ENCODE measurements around the gene PHACTR1.

Gene PHACTR1

GRCh38 chr6:13146442-13146841 lies 429.9 kb downstream of the PHACTR1 start:
- Histone ChIP-seq H2AK5ac (ENCODE audit: low read length, severe bottlenecking) (no peak overlapping the region), H2BK12ac (ENCODE audit: low read length in 2 of 2) (no peak overlapping the region), H3K23ac (ENCODE audit: low read length in 2 of 2) (no peak overlapping the region), H3K27ac (ENCODE audit: low read length, poor library complexity, severe bottlenecking) (no peak overlapping the region), H3K18ac (ENCODE audit: low read depth in 1 of 2, low read length in 2 of 2) (no peak overlapping the region), H2BK5ac (ENCODE audit: low read depth, low read length, poor library complexity, severe bottlenecking) (no peak overlapping the region), H4K8ac (ENCODE audit: low read length) (no peak overlapping the region), H3K9ac (ENCODE audit: low read length) (no peak overlapping the region), H3K36me3 (ENCODE audit: control insufficient read depth in 1 of 2, insufficient read depth in 2 of 2, low read depth in 1 of 2, low read length in 2 of 2) (no peaks in the 10 kb centered on the region), H3K79me1 (replicated peaks; ENCODE audit: low read length, poor library complexity, severe bottlenecking) (no peaks in the 10 kb centered on the region), H3K4me1 (ENCODE audit: control insufficient read depth, insufficient read depth, low read depth, low read length) (no peaks in the 10 kb centered on the region), H2BK15ac (ENCODE audit: low read depth, poor library complexity, severe bottlenecking) (no peak overlapping the region), H2BK120ac (ENCODE audit: low read depth, low read length) (no peak overlapping the region), H4K91ac (ENCODE audit: low read length) (no peak overlapping the region), H3K4me3 (ENCODE audit: insufficient read depth in 1 of 2, low read depth in 1 of 2, low read length in 2 of 2) (no peak overlapping the region), H3K27me3 (ENCODE audit: control insufficient read depth in 1 of 2, insufficient read depth in 1 of 2, low read length in 2 of 2) (no peaks in the 10 kb centered on the region), H3K14ac (ENCODE audit: low read length in 2 of 2) (no peak overlapping the region), H3K4ac (ENCODE audit: low read depth in 1 of 2, low read length in 2 of 2) (no peak overlapping the region), H3K4me2 (ENCODE audit: low read length, poor library complexity, severe bottlenecking) (no peak overlapping the region), H2AFZ (ENCODE audit: low read depth, low read length) (no peak overlapping the region), H3K9me3 (ENCODE audit: control insufficient read depth, low read length) (no peaks in the 10 kb centered on the region)
- DNase-seq: no peak
- no CpG with 5 or more reads among the region's 3 CpGs for WGBS

- Histone ChIP-seq H3K9ac (ENCODE audit: low read length) (no peak overlapping the region), H2BK12ac (ENCODE audit: low read length in 2 of 2) (no peak overlapping the region), H3K27me3 (ENCODE audit: control insufficient read depth in 1 of 2, insufficient read depth in 1 of 2, low read length in 2 of 2) (no peaks in the 10 kb centered on the region), H3K23ac (ENCODE audit: low read length in 2 of 2) (no peak overlapping the region), H3K4ac (ENCODE audit: low read depth in 1 of 2, low read length in 2 of 2) (no peak overlapping the region), H2BK15ac (ENCODE audit: low read depth, poor library complexity, severe bottlenecking) (no peak overlapping the region), H3K27ac (ENCODE audit: low read length, poor library complexity, severe bottlenecking) (no peak overlapping the region), H3K79me1 (replicated peaks; ENCODE audit: low read length, poor library complexity, severe bottlenecking) (no peaks in the 10 kb centered on the region), H3K14ac (ENCODE audit: low read length in 2 of 2) (no peak overlapping the region), H2AFZ (ENCODE audit: low read depth, low read length) (no peak overlapping the region), H4K8ac (ENCODE audit: low read length) (no peak overlapping the region), H2AK5ac (ENCODE audit: low read length, severe bottlenecking) (no peak overlapping the region), H3K4me1 (ENCODE audit: control insufficient read depth, insufficient read depth, low read depth, low read length) (no peaks in the 10 kb centered on the region), H3K4me3 (ENCODE audit: insufficient read depth in 1 of 2, low read depth in 1 of 2, low read length in 2 of 2) (no peak overlapping the region), H3K9me3 (ENCODE audit: control insufficient read depth, low read length) (no peaks in the 10 kb centered on the region), H3K36me3 (ENCODE audit: control insufficient read depth in 1 of 2, insufficient read depth in 2 of 2, low read depth in 1 of 2, low read length in 2 of 2) (no peaks in the 10 kb centered on the region), H2BK5ac (ENCODE audit: low read depth, low read length, poor library complexity, severe bottlenecking) (no peak overlapping the region), H4K91ac (ENCODE audit: low read length) (no peak overlapping the region), H3K18ac (ENCODE audit: low read depth in 1 of 2, low read length in 2 of 2) (no peak overlapping the region), H2BK120ac (ENCODE audit: low read depth, low read length) (no peak overlapping the region), H3K4me2 (ENCODE audit: low read length, poor library complexity, severe bottlenecking) (no peak overlapping the region)
- WGBS: no CpG with 5 or more reads among the region's 1 CpG
- no peak for DNase-seq
Observed at GRCh38 chr6:13147376-13147775, 430.8 kb downstream of the PHACTR1 start.

DNA sequence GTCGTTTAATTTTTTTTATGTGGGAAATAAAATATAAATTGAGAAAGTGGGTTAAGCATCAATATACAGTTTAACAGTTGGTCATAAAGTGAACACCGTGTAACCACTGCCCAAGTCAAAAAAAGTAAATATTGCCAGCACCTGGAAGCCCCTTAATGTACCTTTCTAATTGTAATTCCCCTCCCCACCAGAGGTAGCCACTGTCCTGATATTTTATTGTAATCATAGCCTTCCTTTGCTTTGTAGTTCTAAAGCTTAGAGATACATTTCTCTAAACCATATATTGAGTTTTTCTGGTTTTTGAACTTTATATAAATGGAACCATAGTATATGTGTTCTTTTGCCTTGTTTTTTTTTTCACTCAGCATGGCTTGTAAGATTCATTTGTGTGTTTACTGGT lies 431.2 kb downstream of the PHACTR1 start:
- Histone ChIP-seq H4K91ac (ENCODE audit: low read length) (no peak overlapping the region), H2AK5ac (ENCODE audit: low read length, severe bottlenecking) (no peak overlapping the region), H3K23ac (ENCODE audit: low read length in 2 of 2) (no peak overlapping the region), H3K79me1 (replicated peaks; ENCODE audit: low read length, poor library complexity, severe bottlenecking) (no peaks in the 10 kb centered on the region), H2BK12ac (ENCODE audit: low read length in 2 of 2) (no peak overlapping the region), H3K9me3 (ENCODE audit: control insufficient read depth, low read length) (no peaks in the 10 kb centered on the region), H3K4ac (ENCODE audit: low read depth in 1 of 2, low read length in 2 of 2) (no peak overlapping the region), H2BK5ac (ENCODE audit: low read depth, low read length, poor library complexity, severe bottlenecking) (no peak overlapping the region), H3K9ac (ENCODE audit: low read length) (no peak overlapping the region), H3K18ac (ENCODE audit: low read depth in 1 of 2, low read length in 2 of 2) (no peak overlapping the region), H2AFZ (ENCODE audit: low read depth, low read length) (no peak overlapping the region), H3K14ac (ENCODE audit: low read length in 2 of 2) (no peak overlapping the region), H2BK120ac (ENCODE audit: low read depth, low read length) (no peak overlapping the region), H3K4me1 (ENCODE audit: control insufficient read depth, insufficient read depth, low read depth, low read length) (no peaks in the 10 kb centered on the region), H3K4me3 (ENCODE audit: insufficient read depth in 1 of 2, low read depth in 1 of 2, low read length in 2 of 2) (no peak overlapping the region), H3K27ac (ENCODE audit: low read length, poor library complexity, severe bottlenecking) (no peak overlapping the region), H4K8ac (ENCODE audit: low read length) (no peak overlapping the region), H3K4me2 (ENCODE audit: low read length, poor library complexity, severe bottlenecking) (no peak overlapping the region), H3K36me3 (ENCODE audit: control insufficient read depth in 1 of 2, insufficient read depth in 2 of 2, low read depth in 1 of 2, low read length in 2 of 2) (no peaks in the 10 kb centered on the region), H2BK15ac (ENCODE audit: low read depth, poor library complexity, severe bottlenecking) (no peak overlapping the region), H3K27me3 (ENCODE audit: control insufficient read depth in 1 of 2, insufficient read depth in 1 of 2, low read length in 2 of 2) (no peaks in the 10 kb centered on the region)
- DNase-seq: no peak
- 83% methylated on average over 1 of the region's 2 CpGs for WGBS

DNA sequence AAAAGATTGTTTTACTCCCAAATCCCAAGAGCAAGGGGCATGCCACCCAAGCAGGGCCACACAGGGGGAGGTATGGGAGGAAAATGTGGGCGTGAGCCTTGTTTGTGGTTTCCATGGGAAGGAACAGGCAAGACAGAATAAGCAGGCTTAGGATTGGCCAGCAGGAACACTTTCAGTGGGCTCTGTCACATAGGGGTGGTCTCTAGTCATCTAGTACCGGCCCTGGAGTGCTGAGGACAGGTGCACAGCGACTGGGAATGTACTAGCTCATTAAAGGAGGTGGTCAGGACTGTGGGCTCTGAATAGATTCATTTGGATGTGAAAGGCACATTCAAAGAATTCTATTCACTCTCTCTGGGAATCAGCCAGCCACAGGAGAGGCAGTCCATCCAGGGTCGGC lies 436.2 kb downstream of the PHACTR1 start:
- no peak overlapping the region for H2AFZ ChIP-seq (ENCODE audit: low read depth, low read length)
- H4K91ac ChIP-seq (ENCODE audit: low read length): no peak overlapping the region
- no peaks in the 10 kb centered on the region for H3K36me3 ChIP-seq (ENCODE audit: control insufficient read depth in 1 of 2, insufficient read depth in 2 of 2, low read depth in 1 of 2, low read length in 2 of 2)
- no peak overlapping the region for H3K9ac ChIP-seq (ENCODE audit: low read length)
- no peak overlapping the region for H3K27ac ChIP-seq (ENCODE audit: low read length, poor library complexity, severe bottlenecking)
- H2BK15ac ChIP-seq (ENCODE audit: low read depth, poor library complexity, severe bottlenecking): no peak overlapping the region
- H2BK120ac ChIP-seq (ENCODE audit: low read depth, low read length): no peak overlapping the region
- H3K14ac ChIP-seq (ENCODE audit: low read length in 2 of 2): no peak overlapping the region
- H3K23ac ChIP-seq (ENCODE audit: low read length in 2 of 2): no peak overlapping the region
- H3K4me3 ChIP-seq (ENCODE audit: insufficient read depth in 1 of 2, low read depth in 1 of 2, low read length in 2 of 2): no peak overlapping the region
- no peak overlapping the region for H3K4ac ChIP-seq (ENCODE audit: low read depth in 1 of 2, low read length in 2 of 2)
- H3K27me3 ChIP-seq (ENCODE audit: control insufficient read depth in 1 of 2, insufficient read depth in 1 of 2, low read length in 2 of 2): no peaks in the 10 kb centered on the region
- H3K4me1 ChIP-seq (ENCODE audit: control insufficient read depth, insufficient read depth, low read depth, low read length): peaks cover 2% of the 10 kb centered on the region
- 86% methylated on average over 4 of the region's 4 CpGs for WGBS
- no peak overlapping the region for H2BK5ac ChIP-seq (ENCODE audit: low read depth, low read length, poor library complexity, severe bottlenecking)
- no peak overlapping the region for H4K8ac ChIP-seq (ENCODE audit: low read length)
- no peak overlapping the region for H3K4me2 ChIP-seq (ENCODE audit: low read length, poor library complexity, severe bottlenecking)
- DNase-seq: no peak
- no peaks in the 10 kb centered on the region for H3K9me3 ChIP-seq (ENCODE audit: control insufficient read depth, low read length)
- H2AK5ac ChIP-seq (ENCODE audit: low read length, severe bottlenecking): no peak overlapping the region
- no peak overlapping the region for H2BK12ac ChIP-seq (ENCODE audit: low read length in 2 of 2)
- H3K18ac ChIP-seq (ENCODE audit: low read depth in 1 of 2, low read length in 2 of 2): no peak overlapping the region
- no peaks in the 10 kb centered on the region for H3K79me1 ChIP-seq (replicated peaks; ENCODE audit: low read length, poor library complexity, severe bottlenecking)

All from mesenchymal stem cell (in vitro differentiated cells and primary cell).